Mesodermal cell (in vitro differentiated cells): ENCODE results near the gene MGMT.

Source experiments
- H3K27ac ChIP-seq: 2 replicates; pipeline ENCODE4 v1.7.0; 2013; ENCODE audit warnings: mild to moderate bottlenecking, low read depth, low read length, moderate library complexity; ENCODE audit not compliant: severe bottlenecking
- H3K36me3 ChIP-seq: 2 replicates; pipeline ENCODE4 v1.7.1; 2013; ENCODE audit warnings: mild to moderate bottlenecking, low read length, moderate library complexity; ENCODE audit not compliant: control insufficient read depth, insufficient read depth
- H3K4me1 ChIP-seq: one replicate; pipeline ENCODE4 v1.7.1; 2013; ENCODE audit warnings: mild to moderate bottlenecking, low read length; ENCODE audit not compliant: insufficient read depth, control insufficient read depth, poor library complexity, severe bottlenecking
- H3K4me3 ChIP-seq: 2 replicates; pipeline ENCODE4 v1.7.0; 2013; ENCODE audit warnings: low read length, control low read depth, mild to moderate bottlenecking; ENCODE audit not compliant: insufficient read depth, poor library complexity, severe bottlenecking; ENCODE audit errors: extremely low read depth
- H3K9me3 ChIP-seq: 2 replicates; pipeline ENCODE4 v1.7.1; 2013; ENCODE audit warnings: mild to moderate bottlenecking, low read length, moderate library complexity; ENCODE audit not compliant: control insufficient read depth
- WGBS, 2 experiments: methylation state at CpG; one replicate each; pipeline ENCODE4 v1.1.5; 2013; ENCODE audit warnings: missing lambda C conversion rate in 2 of 2; ENCODE audit not compliant: insufficient coverage in 2 of 2; 5-methylcytosine and 5-hydroxymethylcytosine counted together

The MGMT gene

GRCh38 chr10:129728905-129729795 is 262.1 kb downstream of the MGMT start:
- 92 to 95% methylated on average over 15 to 20 of the region's 21 CpGs for WGBS, 2 experiments
- H3K27ac ChIP-seq, result no peak overlapping the region
- H3K4me1 ChIP-seq, result no peaks in the 10 kb centered on the region
- H3K9me3 ChIP-seq, result no peaks in the 10 kb centered on the region
- H3K36me3 ChIP-seq, result no peaks in the 10 kb centered on the region
- no peak overlapping the region for H3K4me3 ChIP-seq

DNA sequence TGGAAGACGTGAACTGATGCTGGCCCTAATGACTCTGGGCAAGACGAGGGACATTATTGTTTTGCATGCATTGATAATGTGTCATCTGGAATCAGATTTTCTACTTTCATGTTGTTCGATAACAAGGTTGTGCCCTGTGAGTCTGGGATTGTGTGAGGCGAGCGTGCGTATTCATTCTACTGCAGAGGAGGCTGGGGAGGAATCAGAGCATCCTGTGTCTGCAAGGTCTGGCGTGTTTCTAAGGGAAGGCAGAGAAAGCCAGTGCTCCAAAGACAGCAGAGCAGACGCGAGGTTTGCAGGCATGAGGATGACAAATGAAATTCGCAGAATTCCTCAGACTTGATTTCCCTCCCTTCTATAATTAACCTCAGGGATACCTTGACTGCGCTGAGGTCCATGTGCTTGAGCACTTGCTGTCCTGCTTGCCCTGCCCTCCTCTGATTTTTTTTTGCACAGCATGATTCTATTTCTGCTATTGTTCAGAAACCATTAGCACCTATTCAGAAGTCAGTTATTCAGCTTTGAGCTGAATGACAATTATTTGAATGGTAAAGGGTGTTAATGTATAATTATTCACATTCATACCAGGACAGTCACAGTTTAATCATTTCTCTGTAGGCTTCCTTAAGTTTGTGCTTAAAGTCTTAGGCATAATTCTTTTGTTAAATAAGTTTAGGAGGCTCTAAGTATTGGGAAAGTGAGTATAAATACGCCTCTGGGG is 263.4 kb downstream of the MGMT start:
- 63 to 72% methylated on average over 11 to 12 of the region's 12 CpGs for WGBS, 2 experiments
- H3K36me3 ChIP-seq, result no peaks in the 10 kb centered on the region

GRCh38 chr10:129730993-129731325 is 263.9 kb downstream of the MGMT start:
- WGBS, 2 experiments, result 57 to 61% methylated on average over 8 of the region's 10 CpGs
- Histone ChIP-seq H3K4me3 (no peak overlapping the region), H3K36me3 (no peaks in the 10 kb centered on the region), H3K27ac (no peak overlapping the region), H3K4me1 (no peaks in the 10 kb centered on the region), H3K9me3 (no peaks in the 10 kb centered on the region)

More for the DNA sequence above, 263.4 kb downstream of the MGMT start:
- Histone ChIP-seq H3K27ac (no peak overlapping the region), H3K4me1 (no peaks in the 10 kb centered on the region), H3K4me3 (no peak overlapping the region), H3K9me3 (no peaks in the 10 kb centered on the region)

DNA sequence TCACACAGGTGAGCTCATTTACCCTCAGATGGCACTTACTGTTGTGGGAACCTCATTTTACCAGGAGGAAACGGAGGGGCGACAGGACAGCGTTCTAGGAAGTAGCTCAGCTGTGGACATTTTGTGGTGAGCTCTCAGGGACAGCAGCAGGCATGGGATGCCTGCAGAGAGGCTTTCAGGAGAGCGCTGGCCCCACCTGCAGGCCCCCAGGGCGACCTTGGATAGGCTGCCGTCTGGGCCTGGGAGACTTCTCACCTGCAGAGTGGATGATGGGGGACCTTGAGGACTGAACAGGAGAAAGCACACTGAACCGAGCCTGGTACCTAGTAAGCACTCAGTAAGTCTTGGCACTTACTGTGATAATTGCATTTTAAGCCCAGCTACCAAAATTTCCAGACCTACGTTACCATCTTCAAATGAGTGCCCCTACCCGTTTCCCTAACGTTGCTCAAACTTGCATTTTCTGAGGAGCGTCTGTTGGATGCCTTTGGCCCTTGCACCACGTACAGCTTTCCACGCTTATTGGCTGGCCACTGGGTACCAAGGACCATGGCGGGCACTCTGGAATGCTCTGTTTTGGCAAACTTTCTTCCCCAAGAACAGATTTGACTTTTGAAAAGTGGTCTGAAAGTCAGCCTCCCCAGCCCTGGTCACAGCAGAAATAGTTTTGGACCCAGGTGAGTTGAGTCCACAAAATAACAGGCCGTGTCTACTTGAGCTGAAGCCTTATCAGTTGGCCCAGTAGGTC is 273.7 kb downstream of the MGMT start:
- H3K9me3 ChIP-seq, result no peaks in the 10 kb centered on the region
- H3K36me3 ChIP-seq, result no peaks in the 10 kb centered on the region
- no peaks in the 10 kb centered on the region for H3K4me1 ChIP-seq
- 91 to 92% methylated on average over 14 to 15 of the region's 15 CpGs for WGBS, 2 experiments
- no peak overlapping the region for H3K4me3 ChIP-seq
- H3K27ac ChIP-seq, result no peak overlapping the region

- Histone ChIP-seq H3K4me1 (no peaks in the 10 kb centered on the region), H3K27ac (no peak overlapping the region), H3K9me3 (no peaks in the 10 kb centered on the region), H3K36me3 (no peaks in the 10 kb centered on the region), H3K4me3 (no peak overlapping the region)
- 88 to 96% methylated on average over 12 to 17 of the region's 19 CpGs for WGBS, 2 experiments
Measured at GRCh38 chr10:129741280-129741977, 274.4 kb downstream of the MGMT start.

- Histone ChIP-seq H3K9me3 (no peaks in the 10 kb centered on the region), H3K36me3 (no peaks in the 10 kb centered on the region), H3K4me3 (no peak overlapping the region), H3K4me1 (no peaks in the 10 kb centered on the region), H3K27ac (no peak overlapping the region)
- 95 to 97% methylated on average over 12 to 14 of the region's 19 CpGs for WGBS, 2 experiments
Measured at GRCh38 chr10:129741978-129742741, 275.1 kb downstream of the MGMT start.

DNA sequence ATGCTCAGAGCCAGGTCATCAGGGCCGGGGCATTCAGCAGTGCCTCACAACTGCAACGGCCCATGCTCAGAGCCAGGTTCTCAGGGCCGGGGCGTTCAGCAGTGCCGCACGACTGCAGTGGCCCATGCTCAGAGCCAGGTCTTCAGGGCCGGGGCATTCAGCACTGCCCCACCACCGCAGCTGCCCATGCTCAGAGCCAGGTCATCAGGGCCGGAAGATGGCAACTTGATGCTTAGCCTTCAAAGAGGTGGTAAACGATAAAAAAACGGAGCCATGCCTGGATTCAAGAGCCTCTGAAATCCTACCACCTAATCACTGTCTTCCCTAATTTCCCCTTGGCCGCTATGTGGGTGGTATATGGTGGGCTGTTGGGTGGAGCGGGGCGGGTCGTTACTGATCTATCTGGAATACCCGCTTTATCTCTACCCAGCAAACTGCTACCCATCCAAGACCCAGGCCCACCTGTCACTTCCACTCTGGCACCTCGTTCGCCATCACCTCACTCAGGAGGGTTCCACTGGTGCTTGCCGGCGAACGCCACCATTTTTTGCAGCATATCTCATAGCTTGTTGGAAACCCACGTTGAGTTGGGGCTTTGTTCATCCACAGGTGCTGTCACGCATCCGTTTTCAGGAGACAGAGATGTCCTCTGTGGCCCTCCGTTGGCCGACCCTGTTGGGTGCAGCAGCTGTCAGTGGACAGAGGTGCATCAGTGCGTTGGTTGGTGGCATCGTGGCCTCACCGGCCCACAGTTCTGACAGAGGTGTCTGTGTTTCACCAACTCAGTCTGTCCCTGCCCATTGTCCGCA is 275.9 kb downstream of the MGMT start:
- no peaks in the 10 kb centered on the region for H3K4me1 ChIP-seq
- WGBS, 2 experiments, result 91 to 94% methylated on average over 21 to 23 of the region's 30 CpGs
- no peak overlapping the region for H3K4me3 ChIP-seq
- no peaks in the 10 kb centered on the region for H3K9me3 ChIP-seq
- H3K36me3 ChIP-seq, result no peaks in the 10 kb centered on the region
- no peak overlapping the region for H3K27ac ChIP-seq

DNA sequence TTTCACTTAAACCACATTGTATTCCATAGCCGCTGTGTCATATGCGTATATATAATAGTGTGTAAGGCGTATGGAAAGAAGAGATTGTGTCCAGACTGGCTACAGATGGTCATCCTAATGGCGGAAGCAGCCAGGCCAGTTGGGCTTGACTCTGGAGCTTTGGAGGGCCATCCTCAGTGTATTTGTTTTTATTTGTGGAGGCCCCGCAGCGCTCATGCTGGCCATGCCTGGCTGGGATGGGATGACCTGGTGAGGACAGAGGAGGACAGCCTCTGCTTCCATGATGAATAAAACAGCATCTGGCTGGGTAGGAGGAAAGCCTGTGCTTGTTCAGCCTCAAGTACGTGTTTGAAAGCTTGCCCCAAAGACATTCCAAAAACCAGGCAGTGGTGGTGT is 276.7 kb downstream of the MGMT start:
- no peak overlapping the region for H3K27ac ChIP-seq
- no peaks in the 10 kb centered on the region for H3K4me1 ChIP-seq
- no peaks in the 10 kb centered on the region for H3K36me3 ChIP-seq
- no peak overlapping the region for H3K4me3 ChIP-seq
- WGBS, 2 experiments, result 92 to 93% methylated on average over 6 of the region's 7 CpGs
- peaks cover 3% of the 10 kb centered on the region for H3K9me3 ChIP-seq
